Stimulated activated CD4-positive, alpha-beta T cell treated with anti-CD3 and anti-CD28 coated beads, Interleukin-4, amount 100 ng/mL, for 48 hours (primary cell): ENCODE measurements around the gene EFHD1.
"Not testable (repeated sequence)": the region's sequence is repeated elsewhere in the genome, so short reads cannot be mapped to it uniquely, and the experiment has no call there.

ENCODE experiments used
- DNase-seq, 2 donors: peaks; one replicate each; pipeline ENCODE4 v3.0.0-alpha.2; 2020; ENCODE audit warnings: low read depth in 2 of 2

EFHD1 gene

GRCh38 chr2:232615339-232615738, 18.1 kb upstream of the EFHD1 start:
- no peak for DNase-seq

- no peak for DNase-seq
These were observed 12.2 kb upstream of the EFHD1 start for GRCh38 chr2:232621186-232621585.

- DNase-seq: no peak
These were observed 10.8 kb upstream of the EFHD1 start for GRCh38 chr2:232622563-232622962.

- no peak for DNase-seq
These were observed 9.3 kb upstream of the EFHD1 start for GRCh38 chr2:232623768-232624765.

GRCh38 chr2:232626584-232626983, 6.8 kb upstream of the EFHD1 start:
- no peak for DNase-seq

- DNase-seq: no peak
These were observed 4.8 kb upstream of the EFHD1 start for GRCh38 chr2:232628466-232629128.

- no peak for DNase-seq
These were observed 4.3 kb upstream of the EFHD1 start for GRCh38 chr2:232629129-232629475.

- DNase-seq: no peak
These were observed 1.0 kb upstream of the EFHD1 start for GRCh38 chr2:232632229-232632903.

- DNase-seq: no peak
These were observed 446 bp upstream of the EFHD1 start for GRCh38 chr2:232632904-232633412.

GRCh38 chr2:232634206-232635150, 1.1 kb downstream of the EFHD1 start:
- DNase-seq: no peak

- not testable (repeated sequence) for DNase-seq
These were observed 2.0 kb downstream of the EFHD1 start for GRCh38 chr2:232635376-232635775.

GRCh38 chr2:232635820-232636219, 2.4 kb downstream of the EFHD1 start:
- no peak for DNase-seq

GRCh38 chr2:232636788-232637420, 3.5 kb downstream of the EFHD1 start:
- DNase-seq: no peak

- DNase-seq: no peak
These were observed 4.6 kb downstream of the EFHD1 start for GRCh38 chr2:232637866-232638583.

- DNase-seq: no peak
These were observed 7.9 kb downstream of the EFHD1 start for GRCh38 chr2:232641153-232641848.

GRCh38 chr2:232643147-232643425, 9.7 kb downstream of the EFHD1 start:
- no peak for DNase-seq

GRCh38 chr2:232643813-232644347, 10.5 kb downstream of the EFHD1 start:
- no peak for DNase-seq

- DNase-seq: no peak
These were observed 11.7 kb downstream of the EFHD1 start for GRCh38 chr2:232645061-232645460.

GRCh38 chr2:232646726-232647125, 13.3 kb downstream of the EFHD1 start:
- DNase-seq: no peak
